HAP-1 (cell line): ENCODE data around the gene PPME1.

ENCODE experiments used
- DNase-seq, 2 experiments: peaks; one replicate each; pipeline ENCODE4 v3.0.0-alpha.2; 2016 to 2020; ENCODE audit warnings: low spot score in 2 of 2
- H3K27me3 ChIP-seq: fragments of 250-450 bp; sonication (Bioruptor Pico); 2 replicates; pipeline ENCODE4 v1.5.1; 2020; ENCODE audit warnings: low read depth, mild to moderate bottlenecking, moderate library complexity
- H3K36me3 ChIP-seq: fragments of 250-450 bp; sonication (Bioruptor Pico); replicated peaks from 2 replicates; pipeline ENCODE4 v1.5.1; 2020; ENCODE audit warnings: mild to moderate bottlenecking
- H3K4me1 ChIP-seq: fragments of 250-450 bp; sonication (Bioruptor Pico); 2 replicates; pipeline ENCODE4 v1.5.1; 2020; ENCODE audit warnings: mild to moderate bottlenecking
- H3K4me3 ChIP-seq: fragments of 250-450 bp; sonication (Bioruptor Pico); 2 replicates; pipeline ENCODE4 v1.5.1; 2020; ENCODE audit warnings: mild to moderate bottlenecking, moderate library complexity
- H3K9me3 ChIP-seq: fragments of 250-450 bp; sonication (Bioruptor Pico); 2 replicates; pipeline ENCODE4 v1.5.1; 2020; ENCODE audit warnings: mild to moderate bottlenecking, moderate library complexity
- in situ Hi-C: fragments of 300-500 bp; cut with MboI; formaldehyde crosslinking; loops from 3 replicates; pipeline ENCODE4 v1.14.3; 2020; ENCODE audit warnings: low sequenced_read_pairs, inconsistent platforms, mixed read lengths

PPME1 gene

DNA sequence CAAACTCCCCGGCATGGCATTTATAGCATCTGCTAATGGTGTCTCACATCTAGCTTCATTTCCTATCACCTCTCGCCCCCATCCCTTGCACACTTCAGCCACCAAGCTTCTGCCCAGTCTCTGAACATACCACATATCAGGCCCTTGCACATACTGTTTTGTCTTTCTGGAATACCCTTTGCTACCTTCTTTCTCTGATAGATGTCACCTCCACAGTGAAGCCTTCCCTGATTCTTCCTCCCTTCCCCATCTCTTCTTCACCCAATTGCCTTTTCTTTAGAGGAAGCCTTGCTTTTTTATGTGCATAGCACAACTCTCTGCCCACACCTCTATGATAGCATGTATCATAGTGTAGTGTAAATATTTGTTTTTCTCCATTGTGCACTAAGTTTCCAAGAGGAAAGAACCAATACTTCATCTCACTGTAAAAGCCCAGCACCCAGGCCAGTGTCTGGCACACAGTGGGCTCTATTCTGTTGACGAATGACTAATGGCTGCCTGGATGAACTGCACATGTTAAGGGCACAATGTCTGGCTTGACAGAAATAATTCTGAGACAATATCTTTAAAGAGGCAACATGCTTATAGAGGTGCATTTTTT, 112.6 kb downstream of the PPME1 start:
- Histone ChIP-seq H3K4me3 (no peak overlapping the region), H3K4me1 (no peaks in the 10 kb centered on the region), H3K36me3 (no peaks in the 10 kb centered on the region), H3K27me3 (no peaks in the 10 kb centered on the region), H3K9me3 (no peaks in the 10 kb centered on the region)
- no peak for DNase-seq
- in situ Hi-C loops, result no loop called here

DNA sequence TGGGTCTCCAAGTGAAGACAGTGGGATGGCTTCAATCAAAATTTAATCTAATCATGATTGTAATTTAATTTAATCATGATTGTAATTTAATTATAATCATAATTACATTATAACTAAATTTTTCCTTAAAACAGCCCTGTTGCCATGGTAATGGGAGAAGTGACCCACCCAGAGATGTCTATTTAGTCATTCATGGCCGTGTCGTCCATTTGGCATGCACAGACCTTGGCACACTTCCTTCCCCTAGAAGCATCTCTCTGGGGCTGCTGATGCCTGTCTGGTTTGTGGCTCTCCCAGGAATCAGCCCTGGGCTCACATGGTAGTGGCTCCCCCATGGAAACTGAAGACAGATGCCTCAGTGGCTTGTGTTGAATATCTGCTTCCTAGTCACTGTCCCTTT, 113.4 kb downstream of the PPME1 start:
- H3K4me3 ChIP-seq, result no peak overlapping the region
- H3K27me3 ChIP-seq, result no peaks in the 10 kb centered on the region
- no peaks in the 10 kb centered on the region for H3K4me1 ChIP-seq
- no peaks in the 10 kb centered on the region for H3K9me3 ChIP-seq
- no peaks in the 10 kb centered on the region for H3K36me3 ChIP-seq
- in situ Hi-C loops, result no loop called here
- no peak for DNase-seq

DNA sequence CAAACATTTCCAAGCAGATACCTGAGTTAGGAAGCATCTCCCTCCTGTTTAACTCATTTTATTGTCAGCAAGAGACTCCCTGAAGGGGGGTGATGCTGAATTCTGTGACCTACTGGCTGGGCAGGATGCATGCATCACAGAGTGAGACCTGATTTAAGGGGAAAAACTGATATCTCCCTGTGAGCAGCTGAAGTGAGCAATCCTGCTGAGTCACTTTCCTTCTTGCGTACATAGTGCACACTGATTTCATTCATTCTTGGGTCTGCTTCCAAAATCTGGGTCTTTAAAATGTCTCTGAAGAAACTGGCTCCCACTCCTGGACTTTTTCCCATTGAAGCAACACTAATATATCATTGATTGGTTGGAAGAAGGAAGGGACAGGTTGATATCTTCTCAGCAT, 117.1 kb downstream of the PPME1 start:
- in situ Hi-C loops, result no loop called here
- Histone ChIP-seq H3K9me3 (no peaks in the 10 kb centered on the region), H3K4me3 (no peak overlapping the region), H3K27me3 (no peaks in the 10 kb centered on the region), H3K36me3 (no peaks in the 10 kb centered on the region), H3K4me1 (no peaks in the 10 kb centered on the region)
- DNase-seq, result no peak

DNA sequence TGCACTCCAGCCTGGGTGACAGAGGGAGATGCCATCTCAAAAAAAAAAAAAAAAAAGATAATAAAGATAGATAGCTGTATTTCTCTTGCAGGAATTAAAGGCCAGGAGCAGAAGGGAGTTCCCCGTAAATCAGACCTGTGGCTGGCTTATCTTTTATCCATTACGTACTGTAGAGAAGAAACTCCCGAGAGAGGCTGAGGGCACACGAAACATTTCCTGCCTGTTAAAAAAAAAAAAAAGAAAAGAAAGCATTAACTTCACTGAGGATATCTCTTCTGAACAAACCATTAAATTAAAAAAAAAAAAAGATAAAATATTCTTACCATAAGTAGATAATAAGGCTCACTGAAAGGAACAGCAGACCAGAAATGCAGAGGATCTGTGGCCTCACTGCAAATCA, 117.8 kb downstream of the PPME1 start:
- H3K4me1 ChIP-seq, result no peaks in the 10 kb centered on the region
- H3K4me3 ChIP-seq, result no peak overlapping the region
- in situ Hi-C loops, result no loop called here
- no peaks in the 10 kb centered on the region for H3K36me3 ChIP-seq
- H3K9me3 ChIP-seq, result no peaks in the 10 kb centered on the region
- no peak for DNase-seq
- no peaks in the 10 kb centered on the region for H3K27me3 ChIP-seq

DNA sequence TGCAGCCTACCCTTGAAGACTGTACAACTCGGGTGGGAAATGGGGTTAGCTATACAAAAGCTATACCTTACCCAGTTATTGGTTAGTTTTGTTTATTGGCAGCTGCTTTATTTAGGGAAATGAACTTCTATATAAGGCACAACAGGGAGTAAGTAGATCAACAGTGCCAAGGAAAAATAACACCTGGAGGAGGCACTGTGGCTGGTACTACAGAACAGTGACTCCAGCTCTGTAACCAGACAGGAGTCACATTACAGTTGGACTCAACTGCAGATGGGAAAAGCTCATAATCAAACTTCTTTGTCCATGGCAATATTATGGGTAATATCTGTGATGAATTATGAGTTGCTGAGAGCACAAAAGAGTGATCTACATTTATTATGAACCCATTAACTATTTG, 126.4 kb downstream of the PPME1 start:
- Histone ChIP-seq H3K36me3 (no peaks in the 10 kb centered on the region), H3K4me1 (no peaks in the 10 kb centered on the region), H3K27me3 (0 out of 2 replicates have a peak, but pooled peaks cover 4% of the 10 kb centered on the region), H3K4me3 (no peak overlapping the region), H3K9me3 (no peaks in the 10 kb centered on the region)
- in situ Hi-C loops, result no loop called here
- no peak for DNase-seq

DNA sequence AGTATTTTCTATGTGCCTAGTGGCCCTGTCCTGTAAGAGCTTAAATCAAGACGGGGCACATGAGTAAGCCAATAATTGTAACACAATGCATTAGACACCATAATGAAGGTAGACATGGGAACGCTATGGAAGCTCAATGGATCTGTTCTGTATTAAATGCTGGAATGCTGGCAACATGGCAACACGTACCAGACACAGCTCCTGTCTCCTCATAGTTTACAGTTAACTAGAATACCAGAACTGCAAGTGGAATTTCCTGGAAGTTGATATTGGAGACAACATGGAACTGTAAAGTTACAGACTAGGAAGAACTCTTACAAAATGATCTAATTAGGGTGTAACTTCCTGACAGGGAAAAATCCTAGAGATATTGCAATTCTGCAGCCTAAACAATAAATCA, 127.9 kb downstream of the PPME1 start:
- no peaks in the 10 kb centered on the region for H3K36me3 ChIP-seq
- in situ Hi-C loops, result no loop called here
- H3K4me3 ChIP-seq, result no peak overlapping the region
- no peaks in the 10 kb centered on the region for H3K9me3 ChIP-seq
- no peak for DNase-seq
- 0 out of 2 replicates have a peak, but pooled peaks cover 4% of the 10 kb centered on the region for H3K27me3 ChIP-seq
- H3K4me1 ChIP-seq, result no peaks in the 10 kb centered on the region
